C1 segment of cervical spinal cord (tissue), 14 donors: ENCODE results near the gene FNDC3B.

ENCODE experiments used
- DNase-seq, 14 donors: peaks; one replicate each; lab custom pipeline; 2025; lab: John Stamatoyannopoulos, UW

The FNDC3B gene

GRCh38 chr3:172073262-172073915 lies 34.0 kb downstream of the FNDC3B start:
- DNase-seq, result no peak

GRCh38 chr3:172074032-172074431 lies 34.7 kb downstream of the FNDC3B start:
- no peak for DNase-seq

GRCh38 chr3:172074586-172074985 lies 35.2 kb downstream of the FNDC3B start:
- no peak for DNase-seq

- DNase-seq, result no peak
Measured at GRCh38 chr3:172076212-172076611, 36.8 kb downstream of the FNDC3B start.

- DNase-seq, result no peak
Measured at GRCh38 chr3:172077197-172077757, 37.9 kb downstream of the FNDC3B start.

GRCh38 chr3:172078244-172078643 lies 38.9 kb downstream of the FNDC3B start:
- DNase-seq, result no peak

GRCh38 chr3:172078721-172079120 lies 39.3 kb downstream of the FNDC3B start:
- DNase-seq, result no peak

GRCh38 chr3:172079326-172079976 lies 40.1 kb downstream of the FNDC3B start:
- DNase-seq, result no peak

GRCh38 chr3:172080503-172080902 lies 41.1 kb downstream of the FNDC3B start:
- DNase-seq, result no peak

GRCh38 chr3:172082269-172082668 lies 42.9 kb downstream of the FNDC3B start:
- no peak for DNase-seq

- no peak for DNase-seq
Measured at GRCh38 chr3:172082820-172083513, 43.6 kb downstream of the FNDC3B start.

GRCh38 chr3:172083995-172084409 lies 44.6 kb downstream of the FNDC3B start:
- no peak for DNase-seq

- no peak for DNase-seq
Measured at GRCh38 chr3:172084871-172085556, 45.6 kb downstream of the FNDC3B start.

GRCh38 chr3:172085557-172085895 lies 46.1 kb downstream of the FNDC3B start:
- no peak for DNase-seq

- DNase-seq, result no peak
Measured at GRCh38 chr3:172086071-172086470, 46.7 kb downstream of the FNDC3B start.

- no peak for DNase-seq
Measured at GRCh38 chr3:172087198-172087597, 47.8 kb downstream of the FNDC3B start.

- DNase-seq, result no peak
Measured at GRCh38 chr3:172087602-172088580, 48.5 kb downstream of the FNDC3B start.

- no peak for DNase-seq
Measured at GRCh38 chr3:172089250-172089649, 49.9 kb downstream of the FNDC3B start.

- no peak for DNase-seq
Measured at GRCh38 chr3:172090035-172090434, 50.7 kb downstream of the FNDC3B start.

GRCh38 chr3:172092658-172093057 lies 53.3 kb downstream of the FNDC3B start:
- no peak for DNase-seq
